GM21717 (cell line): ENCODE results near the gene PISD.

Experiments used
- ATAC-seq: cut with Tn5 transposase; IDR thresholded peaks from one replicate; pipeline ENCODE4 v1.9.1; 2021; ENCODE audit warnings: mild to moderate bottlenecking, moderate library complexity; ENCODE audit not compliant: unreplicated experiment

The PISD gene

GRCh38 chr22:31575190-31575589 lies 86.8 kb downstream of the PISD start:
- no peak for ATAC-seq

- no peak for ATAC-seq
Observed at GRCh38 chr22:31574055-31574670, 87.9 kb downstream of the PISD start.

- ATAC-seq, result no peak
Observed at GRCh38 chr22:31572939-31573338, 89.1 kb downstream of the PISD start.

GRCh38 chr22:31569126-31569525 lies 92.9 kb downstream of the PISD start:
- no peak for ATAC-seq
